Esophagus squamous epithelium (tissue), 4 donors: ENCODE data around the gene PPL.

Source experiments
- POLR2A ChIP-seq, 4 donors: fragments of 450-650 bp; IDR thresholded peaks; one replicate each; pipeline ENCODE4 v1.6.1; 2017; ENCODE audit warnings: antibody characterized with exemption in 4 of 4, mild to moderate bottlenecking in 4 of 4, moderate library complexity in 3 of 4
- TF ChIP-seq, protein P1 (sequence below), 6 experiments: fragments of 450-650 bp in 4 of 6; fragments of 200-600 bp in 2 of 6; sonication (generic) in 2 of 6; IDR thresholded peaks; one replicate each; pipeline ENCODE4 v1.5.1; 2016 to 2019; ENCODE audit warnings: antibody characterized with exemption in 6 of 6, mild to moderate bottlenecking in 4 of 6, moderate library complexity in 4 of 6

DNA sequence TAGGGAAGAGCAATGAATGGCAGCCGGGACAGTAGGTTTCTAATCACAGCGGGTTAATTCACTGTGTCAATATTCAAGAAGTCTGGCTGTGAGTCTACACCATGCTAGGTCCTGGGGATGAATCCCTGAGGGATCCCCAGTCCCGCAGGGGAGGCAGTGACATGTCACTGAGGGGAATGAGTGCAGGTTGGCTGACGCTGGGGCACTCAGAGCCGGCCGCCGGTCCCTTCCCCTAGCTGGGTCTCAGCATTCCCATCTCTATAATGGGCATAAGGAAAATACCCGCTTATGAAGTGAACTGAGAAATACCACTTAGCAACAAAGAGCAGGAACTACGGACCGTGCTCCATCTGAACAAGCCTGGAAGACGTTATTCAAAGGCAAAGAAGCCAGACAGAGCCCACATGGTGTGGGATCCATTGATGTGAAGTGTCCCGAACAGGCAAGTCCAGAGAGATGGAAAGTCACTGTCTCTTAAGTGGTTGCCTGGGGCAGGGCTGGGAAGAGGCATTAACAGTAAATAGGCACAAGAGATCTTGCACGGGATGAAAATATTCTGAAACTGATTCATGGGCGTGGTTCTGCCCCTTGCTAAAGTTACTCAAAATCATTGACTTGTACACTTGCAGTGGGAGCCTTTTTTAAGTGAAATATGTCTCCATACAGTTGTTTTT lies 31.9 kb downstream of the PPL start:
- TF ChIP-seq, protein P1, sequence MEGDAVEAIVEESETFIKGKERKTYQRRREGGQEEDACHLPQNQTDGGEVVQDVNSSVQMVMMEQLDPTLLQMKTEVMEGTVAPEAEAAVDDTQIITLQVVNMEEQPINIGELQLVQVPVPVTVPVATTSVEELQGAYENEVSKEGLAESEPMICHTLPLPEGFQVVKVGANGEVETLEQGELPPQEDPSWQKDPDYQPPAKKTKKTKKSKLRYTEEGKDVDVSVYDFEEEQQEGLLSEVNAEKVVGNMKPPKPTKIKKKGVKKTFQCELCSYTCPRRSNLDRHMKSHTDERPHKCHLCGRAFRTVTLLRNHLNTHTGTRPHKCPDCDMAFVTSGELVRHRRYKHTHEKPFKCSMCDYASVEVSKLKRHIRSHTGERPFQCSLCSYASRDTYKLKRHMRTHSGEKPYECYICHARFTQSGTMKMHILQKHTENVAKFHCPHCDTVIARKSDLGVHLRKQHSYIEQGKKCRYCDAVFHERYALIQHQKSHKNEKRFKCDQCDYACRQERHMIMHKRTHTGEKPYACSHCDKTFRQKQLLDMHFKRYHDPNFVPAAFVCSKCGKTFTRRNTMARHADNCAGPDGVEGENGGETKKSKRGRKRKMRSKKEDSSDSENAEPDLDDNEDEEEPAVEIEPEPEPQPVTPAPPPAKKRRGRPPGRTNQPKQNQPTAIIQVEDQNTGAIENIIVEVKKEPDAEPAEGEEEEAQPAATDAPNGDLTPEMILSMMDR (IDR thresholded peaks at IDR 0.05), result no peak
- TF ChIP-seq POLR2A (IDR thresholded peaks at IDR 0.05), result no peak
